Activated CD8-positive, alpha-beta memory T cell treated with anti-CD3 and anti-CD28 coated beads, Interleukin-2, amount 50 U/mL, for 1 hour (primary cell): ENCODE data around the gene NKX2-1.
"Not testable (repeated sequence)": the region's sequence is repeated elsewhere in the genome, so short reads cannot be mapped to it uniquely, and the experiment has no call there.

Experiments used
- DNase-seq: peaks from one replicate; pipeline ENCODE4 v3.0.0-alpha.2; 2020; ENCODE audit errors: extremely low read depth

Gene NKX2-1

DNA sequence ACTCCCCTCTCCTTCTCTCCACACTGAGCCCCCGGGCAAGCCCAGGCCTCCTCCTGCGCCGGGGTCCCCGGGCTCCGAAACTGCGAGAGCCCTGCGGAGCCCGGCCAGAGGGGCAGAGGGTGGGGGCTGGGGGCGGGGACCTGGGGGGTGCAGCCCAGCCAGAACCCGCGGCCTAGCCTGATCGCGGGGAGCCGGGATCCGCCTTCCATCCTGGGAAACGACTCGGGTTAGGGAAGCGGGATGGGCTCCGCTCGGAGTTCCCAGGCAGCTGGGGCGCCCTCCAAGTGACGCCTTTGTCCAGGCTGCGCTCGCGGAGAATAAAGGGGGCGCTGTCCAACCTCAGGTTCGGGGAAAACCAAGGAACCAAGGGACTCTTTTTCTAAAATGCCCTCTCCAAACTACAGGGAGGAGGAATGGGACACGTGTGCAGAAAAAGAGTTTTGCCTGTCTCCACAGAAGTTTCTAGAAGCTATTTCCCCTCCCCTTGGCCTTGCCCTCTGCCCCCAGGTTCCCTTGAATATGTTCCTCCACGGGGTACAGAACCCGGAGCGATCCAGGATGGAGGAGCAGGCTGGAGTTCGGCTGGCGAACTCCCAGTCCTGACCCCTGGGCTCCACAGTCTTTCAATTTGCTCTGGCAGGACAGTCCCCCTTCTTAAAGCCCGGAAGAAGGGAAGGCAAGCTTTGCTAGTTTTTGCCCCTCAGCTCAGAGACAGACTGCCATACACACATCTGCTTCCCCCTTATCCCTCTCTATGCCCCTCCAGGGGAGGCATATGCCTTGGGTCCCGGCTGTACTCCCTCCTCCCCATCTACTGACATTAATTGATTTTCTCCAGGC lies 13.9 kb downstream of the NKX2-1 start:
- no peak for DNase-seq

DNA sequence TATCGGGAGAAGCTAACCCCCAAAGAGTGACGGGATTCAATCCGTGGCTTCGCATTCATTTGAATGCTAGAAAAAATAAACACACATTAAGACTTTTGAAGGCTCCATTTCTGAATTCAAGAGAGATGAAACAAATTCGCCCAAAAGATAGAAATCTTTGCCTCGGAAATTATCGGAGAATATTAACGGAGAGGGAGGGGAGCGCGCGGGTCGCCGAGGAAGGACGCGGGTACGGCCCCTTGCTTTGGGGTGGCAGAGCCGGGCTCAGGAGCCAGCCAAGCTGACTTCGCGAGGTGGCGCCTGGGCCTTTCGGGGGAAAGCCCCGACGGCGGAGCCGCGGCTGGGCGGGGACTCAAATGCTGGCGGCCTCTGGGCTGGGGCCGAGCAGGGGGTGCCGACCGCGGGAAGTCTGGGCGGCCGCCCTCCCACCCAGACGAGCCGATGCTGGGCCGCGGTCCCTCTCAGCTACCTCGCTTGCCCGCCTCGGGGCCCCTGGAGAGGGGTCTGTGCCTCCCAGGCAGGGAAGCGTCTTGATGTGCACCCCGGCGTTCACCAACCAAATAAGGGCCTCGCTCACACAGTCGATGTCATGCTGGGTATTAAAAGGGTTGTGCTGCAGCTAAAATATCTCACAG lies 14.7 kb downstream of the NKX2-1 start:
- no peak for DNase-seq

DNA sequence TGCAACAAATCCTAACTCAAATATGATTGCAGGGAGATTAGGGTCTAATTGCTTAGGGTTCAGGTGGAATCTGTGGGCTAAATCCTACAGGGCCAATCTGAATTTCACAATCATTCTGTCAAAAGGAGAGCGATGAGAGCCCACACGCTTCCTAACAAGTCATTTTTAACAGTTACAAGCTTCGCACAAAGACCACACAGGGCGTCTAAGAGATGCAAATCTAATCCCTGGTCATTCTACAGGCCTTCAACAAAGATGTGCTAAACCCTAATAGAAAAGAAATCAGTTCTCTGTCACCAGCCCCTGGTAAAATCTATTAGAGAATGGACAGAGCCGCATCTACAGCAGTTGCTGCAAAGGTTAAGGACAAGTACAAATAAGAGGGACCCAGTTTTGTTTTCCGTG lies 15.3 kb downstream of the NKX2-1 start:
- DNase-seq: no peak

DNA sequence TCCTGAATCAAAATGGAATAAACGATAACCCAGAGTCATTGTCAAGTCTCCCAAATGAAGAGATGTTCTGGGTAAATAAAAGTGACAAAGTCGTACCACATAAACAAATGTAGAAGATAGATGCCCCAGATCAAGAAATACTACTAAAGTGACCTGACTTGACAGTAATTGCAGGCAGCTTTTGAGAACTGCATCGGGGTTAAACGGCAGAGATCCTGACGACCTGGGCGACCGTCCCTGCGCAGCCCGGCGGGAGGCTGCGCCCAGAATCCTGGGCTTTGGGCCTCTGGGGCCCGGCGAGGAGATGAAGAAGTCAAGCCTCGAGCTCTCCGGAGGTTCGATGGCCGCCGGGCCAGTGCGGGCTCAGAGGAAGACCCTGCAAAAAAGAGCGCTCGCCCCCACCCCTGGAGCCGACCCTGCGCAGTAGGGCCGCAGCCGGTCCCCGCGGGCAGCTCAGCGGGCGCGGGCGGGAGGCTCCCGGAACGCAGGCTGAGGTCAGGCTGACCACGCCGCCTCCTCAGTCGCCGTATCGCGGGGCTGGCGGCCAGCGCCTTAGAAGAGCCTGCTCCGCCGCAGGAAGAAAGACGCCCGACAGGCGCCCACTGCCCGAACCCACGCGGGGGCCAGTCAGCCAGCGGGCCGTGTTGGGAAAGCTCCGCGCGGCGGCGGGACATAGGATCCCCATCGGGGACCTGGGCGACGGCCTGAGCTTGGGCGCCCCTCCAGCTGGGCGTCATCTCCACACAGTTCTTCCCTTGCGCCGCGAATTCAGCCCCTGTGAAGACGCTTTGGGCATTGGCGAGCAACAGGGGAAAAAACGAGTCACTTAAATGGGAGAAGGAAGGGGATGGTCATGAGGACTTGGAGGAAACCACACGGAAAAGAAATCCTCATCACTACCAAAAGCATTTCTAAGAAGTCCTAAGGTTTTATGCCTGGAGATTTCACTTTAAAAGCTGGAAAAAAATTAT lies 16.0 kb downstream of the NKX2-1 start:
- DNase-seq: no peak

DNA sequence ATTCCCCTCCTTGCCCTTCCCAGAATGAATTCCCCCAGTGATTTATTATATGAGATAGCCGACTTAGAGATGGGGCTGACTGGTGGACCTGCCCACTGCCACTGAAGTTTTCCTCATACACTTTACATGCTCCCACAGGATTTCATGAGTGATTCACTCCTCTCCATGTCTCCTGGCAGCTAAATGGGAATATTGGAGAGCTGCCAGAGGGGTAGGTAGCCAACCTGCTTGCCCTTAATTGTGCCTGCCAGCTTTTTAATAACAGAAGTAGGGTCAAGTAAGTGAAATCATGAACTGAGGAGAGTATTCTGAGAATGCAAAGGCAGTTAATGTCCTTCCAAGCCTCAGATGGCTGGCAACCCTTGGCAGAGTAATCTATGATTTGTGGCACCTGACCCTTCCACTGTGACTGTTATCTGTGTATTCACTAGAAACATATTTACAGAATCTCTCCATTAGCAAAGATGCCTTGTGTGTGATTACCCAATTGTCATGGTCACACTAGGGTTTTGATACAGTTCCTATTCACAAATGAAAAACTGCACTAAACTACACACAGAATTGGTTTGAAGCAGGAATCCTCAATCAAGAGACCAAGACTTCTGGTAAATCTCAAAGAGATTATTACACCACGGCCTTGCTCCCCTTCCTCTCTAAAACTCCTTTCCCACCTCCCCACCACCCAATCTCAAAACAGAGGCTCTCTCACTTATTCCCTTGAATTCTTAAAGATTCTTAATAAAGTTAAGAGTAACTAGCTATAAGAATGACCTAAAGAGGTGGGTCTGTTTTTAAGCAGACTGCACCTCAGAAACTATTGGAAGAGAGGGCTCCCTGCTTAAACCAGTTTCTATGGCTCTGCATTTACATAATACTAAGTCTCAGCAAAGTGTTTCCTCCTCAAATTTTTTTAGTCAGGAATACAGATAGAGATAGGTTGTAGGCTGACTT lies 17.2 kb downstream of the NKX2-1 start:
- no peak for DNase-seq

DNA sequence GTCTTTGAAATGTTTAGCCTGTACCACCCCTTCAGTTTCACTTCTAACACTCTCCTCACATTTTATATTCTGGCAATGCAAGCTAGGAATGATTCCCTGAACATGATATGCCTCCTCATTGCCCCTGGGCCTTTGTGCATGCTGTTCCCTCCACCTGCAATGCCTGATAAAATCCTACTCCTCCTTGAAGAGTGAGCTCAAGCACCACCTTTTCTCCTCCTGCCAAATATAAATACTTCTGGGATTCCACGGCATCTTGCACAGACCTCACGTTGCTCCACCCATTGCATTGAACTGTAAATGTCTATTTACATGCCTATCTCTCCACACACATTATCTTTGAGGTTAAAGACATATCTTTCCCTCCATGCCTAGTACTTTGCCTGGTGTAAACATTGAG lies 21.1 kb downstream of the NKX2-1 start:
- DNase-seq: no peak

DNA sequence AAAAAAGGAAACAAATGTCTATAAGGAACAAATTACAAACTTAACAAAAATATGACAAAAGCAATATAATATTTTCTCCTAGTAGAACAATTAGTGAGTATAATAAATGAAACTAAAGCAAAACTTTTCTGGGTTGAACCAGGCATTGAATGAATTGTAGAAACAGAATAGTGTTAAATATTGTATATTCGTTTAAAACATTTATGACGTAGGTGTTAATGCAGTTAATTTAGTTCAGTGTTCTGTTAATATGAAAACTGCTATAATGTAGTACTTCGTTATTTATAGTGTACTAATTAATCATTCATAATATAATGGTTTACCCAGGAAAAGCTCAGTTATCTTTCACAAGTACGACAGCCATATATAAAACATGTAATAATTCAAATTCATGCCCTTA lies 23.7 kb downstream of the NKX2-1 start:
- DNase-seq: no peak

DNA sequence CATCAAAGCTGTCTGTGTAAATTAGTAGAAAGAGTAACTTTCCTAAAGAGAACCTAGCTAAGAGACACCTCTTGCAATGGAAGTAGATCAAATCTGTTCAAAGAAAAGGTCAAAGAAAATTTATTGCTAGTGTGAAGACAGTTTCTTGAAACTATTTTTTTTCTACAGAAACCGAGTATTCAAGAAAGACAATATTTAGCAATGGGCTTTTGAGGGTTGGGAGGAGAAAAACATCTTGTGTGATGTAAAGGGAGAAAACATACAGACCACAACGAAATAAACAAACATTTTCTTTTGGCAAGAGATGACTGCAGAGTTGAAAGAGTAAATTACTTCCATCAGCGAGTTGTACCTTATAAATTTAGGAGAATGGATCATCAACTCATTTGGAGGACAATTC lies 24.4 kb downstream of the NKX2-1 start:
- no peak for DNase-seq

DNA sequence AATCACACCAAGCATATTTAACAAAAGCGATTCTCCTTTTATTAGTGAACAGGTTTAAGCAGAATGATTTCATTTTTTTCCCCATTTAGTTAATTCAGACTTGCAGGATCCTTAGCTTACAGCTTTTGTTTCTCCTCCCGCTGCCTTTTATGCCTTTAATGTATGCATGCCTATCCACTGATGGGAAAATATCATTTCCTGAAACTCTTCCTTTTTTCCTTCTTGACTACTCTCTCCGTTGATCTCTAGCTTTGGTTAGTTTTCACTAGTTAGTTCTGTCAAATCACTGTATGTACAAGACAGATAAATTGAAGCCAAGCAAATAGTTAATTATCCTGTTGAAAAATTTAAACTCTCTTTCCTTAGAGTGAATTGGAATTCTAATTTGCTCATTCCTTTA lies 26.3 kb downstream of the NKX2-1 start:
- DNase-seq: no peak

DNA sequence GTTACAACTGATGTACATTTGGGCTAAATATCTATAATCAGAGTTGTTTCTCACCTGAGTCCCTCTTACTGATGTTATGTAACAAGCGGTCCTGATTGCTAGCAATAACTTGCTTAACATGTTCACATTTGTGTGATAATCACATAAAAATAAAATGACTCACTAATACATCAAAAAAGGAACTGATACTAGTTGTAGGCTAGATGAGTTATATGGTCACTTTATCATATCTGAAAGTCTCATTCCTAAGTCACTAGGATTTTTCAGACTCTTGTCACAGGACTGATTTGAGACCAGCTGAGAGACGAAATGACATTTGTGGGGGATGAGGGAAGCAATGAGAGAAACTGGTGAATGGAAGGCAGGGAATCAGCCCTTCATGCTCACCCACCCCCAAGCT lies 34.3 kb downstream of the NKX2-1 start:
- DNase-seq: no peak

DNA sequence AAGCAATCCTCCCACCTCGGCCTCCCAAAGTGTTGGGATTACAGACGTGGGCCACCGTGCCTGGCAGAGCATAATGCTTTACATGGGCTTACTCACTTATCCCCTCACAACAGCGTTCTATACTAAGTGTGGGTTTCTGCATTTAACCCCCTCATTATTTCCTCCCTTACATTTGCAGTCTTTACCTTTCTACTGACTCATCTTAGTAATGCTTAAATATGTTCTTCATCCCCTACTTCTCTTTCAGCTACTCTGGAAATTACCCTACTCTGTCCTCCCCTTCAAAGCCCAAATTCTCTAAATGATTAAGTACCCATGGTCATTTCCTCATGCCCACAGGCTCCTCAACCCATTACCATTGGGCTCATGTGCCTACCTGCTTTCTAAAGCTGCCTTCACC lies 40.7 kb downstream of the NKX2-1 start:
- DNase-seq: no peak

DNA sequence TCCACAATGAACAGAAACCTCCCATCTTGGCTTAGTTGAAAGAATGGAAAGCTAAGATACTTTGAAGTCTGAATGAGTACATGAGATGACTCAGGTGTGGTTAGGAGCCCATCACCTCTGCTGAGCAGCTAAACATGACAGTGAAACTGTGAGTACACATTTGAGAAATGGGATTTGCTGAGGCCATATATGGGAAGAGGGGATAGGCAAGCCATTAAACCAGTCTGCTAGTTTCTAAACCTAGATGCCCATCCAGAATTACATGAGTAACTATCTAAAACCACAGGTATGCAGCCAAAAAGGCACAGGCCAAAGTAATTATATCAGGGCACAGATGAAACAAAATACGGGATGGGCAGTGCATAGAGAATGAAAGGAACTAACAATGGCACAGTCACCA lies 41.2 kb downstream of the NKX2-1 start:
- no peak for DNase-seq

DNA sequence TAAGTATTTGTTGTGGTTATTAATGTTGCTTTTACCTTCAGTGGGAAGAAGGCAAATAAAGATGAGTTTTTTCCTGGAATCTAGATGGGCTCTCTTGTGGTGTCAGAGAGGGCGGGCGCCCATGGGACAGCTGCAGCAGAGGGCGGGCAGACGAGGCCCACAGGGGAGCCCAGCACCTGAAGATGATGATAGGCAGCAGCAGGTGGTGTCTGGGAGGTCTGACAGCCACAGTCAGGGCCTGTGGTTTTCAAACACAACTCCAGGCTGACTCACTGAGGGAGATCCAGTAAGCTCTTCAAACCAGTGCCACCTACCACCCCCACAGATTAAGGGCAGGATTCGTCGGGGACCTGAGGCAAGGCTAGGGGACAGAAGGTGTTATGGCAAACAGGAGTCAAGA lies 42.8 kb downstream of the NKX2-1 start:
- no peak for DNase-seq

DNA sequence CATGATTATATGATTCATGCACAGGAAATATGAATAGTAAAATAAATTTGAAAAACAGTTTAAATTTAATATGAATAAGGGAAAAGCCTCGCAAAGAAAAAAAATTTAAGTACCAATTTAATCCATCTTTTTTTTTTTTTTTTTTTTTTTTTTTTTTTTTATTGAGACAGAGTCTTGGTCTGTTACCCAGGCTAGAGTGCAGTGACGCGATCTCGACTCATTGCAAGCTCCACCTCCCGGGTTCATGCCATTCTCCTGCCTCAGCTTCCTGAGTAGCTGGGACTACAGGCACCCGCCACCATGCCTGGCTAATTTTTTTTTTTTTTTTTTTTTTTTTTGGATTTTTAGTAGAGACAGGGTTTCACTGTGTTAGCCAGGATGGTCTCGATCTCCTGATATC lies 44.0 kb downstream of the NKX2-1 start:
- DNase-seq: not testable (repeated sequence)

DNA sequence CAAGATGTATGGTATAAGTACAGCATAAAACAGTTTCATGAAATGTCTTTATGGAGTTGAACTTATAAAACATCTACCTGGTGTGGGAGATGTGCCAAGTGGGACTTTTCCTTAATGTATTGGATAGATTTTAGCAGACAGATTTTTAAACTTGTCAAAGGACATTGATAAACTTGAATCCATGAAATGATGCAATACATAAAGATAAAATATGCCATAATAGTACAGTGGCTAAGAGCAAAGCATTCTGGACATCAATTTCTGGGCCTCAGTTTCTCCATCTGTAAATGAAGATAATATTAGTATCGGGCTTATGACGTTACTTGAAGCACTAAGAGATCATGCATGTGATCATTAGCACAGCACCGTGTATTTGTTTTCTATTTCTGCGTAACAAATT lies 45.4 kb downstream of the NKX2-1 start:
- no peak for DNase-seq

DNA sequence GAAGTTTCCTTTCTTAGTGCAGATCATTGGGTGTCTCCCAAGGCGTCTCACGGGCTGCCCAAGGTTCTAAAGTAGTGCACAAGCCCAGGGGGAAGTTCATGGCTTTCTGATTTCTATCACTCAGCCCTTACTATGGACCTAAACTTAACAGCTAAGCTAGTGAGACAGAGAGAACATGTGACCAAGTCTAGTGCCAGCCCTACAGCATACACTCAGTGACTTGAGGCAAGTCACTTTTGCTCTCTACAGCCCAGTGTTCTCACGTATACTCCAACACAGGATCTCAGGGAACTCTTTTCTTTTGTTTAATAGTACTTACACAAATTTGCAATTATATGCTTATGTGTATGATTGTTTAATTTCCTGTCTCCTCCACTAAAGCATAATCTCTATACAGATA lies 48.6 kb downstream of the NKX2-1 start:
- no peak for DNase-seq

DNA sequence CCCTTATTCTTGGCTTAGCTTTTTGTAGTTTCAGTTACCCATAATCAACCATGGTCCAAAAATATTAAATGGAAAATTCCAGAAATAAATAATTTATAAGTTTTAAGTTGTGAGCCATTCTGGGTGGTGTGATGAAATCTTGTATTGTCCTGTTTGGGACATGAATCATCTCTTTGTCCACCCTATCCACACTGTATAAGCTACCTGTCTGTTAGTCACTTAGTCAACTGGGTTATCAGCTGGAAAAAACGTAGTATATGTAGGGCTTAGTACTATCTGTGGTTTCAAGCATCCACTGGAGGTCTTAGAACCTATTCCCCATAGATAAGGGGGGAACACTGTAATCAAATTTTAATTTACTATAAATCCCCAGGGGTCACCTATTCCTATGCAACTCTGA lies 52.7 kb downstream of the NKX2-1 start:
- no peak for DNase-seq
